DMS 273 (cell line): ENCODE results near the gene BTBD16.

Experiments used
- DNase-seq: peaks from one replicate; lab custom pipeline; 2025; ENCODE audit not compliant: unreplicated experiment; lab: John Stamatoyannopoulos, UW

The BTBD16 gene

DNA sequence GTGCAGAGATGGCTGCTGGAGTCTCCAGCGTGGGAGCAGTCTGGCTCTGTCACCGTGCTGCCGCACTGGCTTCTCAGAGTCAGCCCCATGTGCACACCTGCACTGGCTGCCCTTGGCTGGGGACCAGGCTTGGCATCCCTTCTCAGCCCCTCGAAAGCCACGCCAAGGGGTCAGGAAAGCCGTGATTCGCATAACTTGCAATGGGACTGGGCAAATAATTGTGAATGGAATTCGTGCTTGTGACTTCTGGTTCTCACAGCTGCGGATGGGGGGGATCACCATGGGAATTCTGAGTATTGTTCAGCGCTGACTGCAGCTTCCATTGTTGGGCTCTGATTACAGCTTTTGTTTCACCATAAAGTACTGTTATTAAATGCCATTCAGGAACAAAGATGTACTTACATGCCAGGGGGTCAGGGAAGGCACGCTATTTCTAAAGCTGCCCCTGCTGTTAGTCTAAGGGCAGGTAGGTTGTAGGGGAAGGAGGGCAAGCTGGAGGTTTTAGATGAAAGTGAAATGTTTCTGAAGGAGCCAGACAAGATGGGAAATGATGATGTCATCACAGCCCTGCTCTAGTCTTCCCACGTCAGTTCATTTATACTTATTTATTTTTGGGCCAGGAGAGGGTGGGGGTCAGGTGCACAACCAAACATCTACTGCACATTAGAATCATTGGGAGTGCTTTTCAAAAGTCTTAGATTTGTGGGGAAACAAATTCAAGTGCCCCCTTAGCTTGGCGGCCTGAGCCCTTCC lies 97.6 kb downstream of the BTBD16 start:
- no peak for DNase-seq

- no peak for DNase-seq
These were observed 102.0 kb downstream of the BTBD16 start for GRCh38 chr10:122373108-122373507.

GRCh38 chr10:122373721-122374120 lies 102.6 kb downstream of the BTBD16 start:
- peak; percentile 39 for DNase-seq

DNA sequence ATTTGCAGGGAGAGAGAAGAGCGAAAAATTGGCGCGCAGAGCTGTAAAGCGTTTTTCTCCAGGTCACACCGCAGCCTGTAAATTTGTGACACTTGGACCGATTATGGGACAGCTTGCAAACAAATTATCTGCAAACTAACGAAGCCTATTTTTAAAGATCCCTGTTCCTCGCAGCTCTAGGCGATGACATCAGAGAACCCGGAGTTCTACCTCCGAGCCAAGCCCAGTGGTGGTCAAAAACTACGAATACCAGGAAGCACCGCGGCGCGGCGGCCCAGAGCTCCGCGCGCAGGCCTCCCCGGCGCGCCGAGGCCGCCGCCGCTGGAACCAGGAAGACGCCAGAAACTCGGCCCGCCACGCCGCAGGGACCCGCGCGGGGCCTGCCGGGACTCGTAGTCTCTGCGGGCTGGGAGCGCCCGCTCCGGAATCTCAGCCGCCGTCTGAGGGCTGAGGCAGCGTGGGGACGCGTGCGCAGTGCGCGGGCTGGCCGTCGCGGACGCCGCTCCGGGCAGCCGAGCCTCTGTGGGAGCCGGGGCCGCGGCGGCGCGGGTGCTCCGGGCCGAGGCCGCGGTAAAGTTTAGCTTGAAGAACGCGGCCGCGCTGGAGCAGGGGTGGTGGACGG lies 103.3 kb downstream of the BTBD16 start, which contains the start of gene PLEKHA1:
TSS of gene PLEKHA1 (plus strand) at position 472 of the 622 bp plus-strand sequence. CDS start 18,493 bp downstream, outside the sequence.
- peak; percentile 96 for DNase-seq

- peak; percentile 76 for DNase-seq
These were observed 104.0 kb downstream of the BTBD16 start for GRCh38 chr10:122374859-122375678.

DNA sequence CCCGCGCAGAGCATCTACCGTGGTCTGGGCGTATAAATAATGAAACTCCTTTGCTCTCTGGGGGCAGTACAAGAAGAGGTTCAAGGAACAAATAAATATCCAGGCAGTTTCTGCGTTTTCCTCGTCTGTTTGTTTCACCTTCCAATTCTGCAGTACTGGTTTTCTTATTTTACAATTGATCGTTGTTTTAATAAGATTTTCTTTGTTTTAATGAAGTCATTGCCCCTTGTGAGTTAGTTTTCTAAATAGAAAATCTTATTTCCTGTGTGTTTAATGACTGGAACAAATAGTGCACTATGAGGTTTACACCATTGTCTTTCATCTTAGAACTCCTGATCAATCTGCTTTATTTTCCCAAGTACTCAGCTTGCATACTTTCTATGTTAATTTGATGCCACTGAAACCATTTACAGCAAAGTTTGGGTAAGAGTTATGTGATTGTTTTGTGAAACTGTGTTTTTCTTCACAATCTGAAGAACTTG lies 104.6 kb downstream of the BTBD16 start:
- DNase-seq, result no peak

GRCh38 chr10:122376364-122376961 lies 105.4 kb downstream of the BTBD16 start:
- DNase-seq, result no peak

- DNase-seq, result no peak
These were observed 107.9 kb downstream of the BTBD16 start for GRCh38 chr10:122379041-122379440.

- DNase-seq, result no peak
These were observed 108.4 kb downstream of the BTBD16 start for GRCh38 chr10:122379537-122379936.

DNA sequence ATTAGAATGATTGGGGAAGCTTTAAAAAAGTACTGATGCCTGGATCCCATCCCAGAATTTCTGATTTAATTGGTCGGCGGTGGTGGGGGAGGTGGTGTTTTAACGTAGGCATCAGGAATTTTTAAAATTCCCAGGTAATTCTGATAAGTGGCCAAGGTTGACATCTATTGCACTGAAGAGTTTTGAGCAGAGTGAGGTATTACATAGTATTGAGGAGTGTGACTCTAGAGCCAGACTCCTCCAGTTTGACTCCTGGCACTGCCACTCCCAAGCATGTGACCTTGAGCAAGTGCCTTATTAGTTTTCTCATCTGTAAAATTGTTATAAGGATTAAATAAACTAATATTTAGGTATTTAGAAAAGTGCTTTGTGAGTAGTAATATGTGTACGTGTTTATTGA lies 109.6 kb downstream of the BTBD16 start:
- DNase-seq, result no peak

GRCh38 chr10:122381680-122382079 lies 110.6 kb downstream of the BTBD16 start:
- DNase-seq, result no peak

GRCh38 chr10:122386514-122386913 lies 115.4 kb downstream of the BTBD16 start:
- DNase-seq, result no peak

DNA sequence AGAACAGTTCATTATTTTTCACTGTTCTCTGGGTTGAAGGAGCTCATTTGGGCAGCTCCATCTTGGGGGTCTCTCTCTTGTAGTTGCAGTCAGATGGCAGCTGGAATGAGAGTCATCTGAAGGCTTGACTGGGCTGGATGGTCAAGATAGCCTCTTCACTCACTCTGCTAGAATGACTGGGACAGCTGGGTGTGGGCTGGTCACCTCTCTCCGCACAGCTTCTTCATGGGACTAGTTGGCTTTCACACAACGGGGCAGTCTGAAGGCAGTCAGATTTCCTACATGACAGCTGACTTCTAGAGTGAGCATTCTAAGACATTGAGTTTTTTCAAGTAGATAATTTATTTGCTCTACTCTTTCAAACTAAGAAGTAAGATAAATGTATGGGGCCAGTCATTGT lies 116.5 kb downstream of the BTBD16 start:
- DNase-seq, result no peak
